D721Med (cell line): Measurements from ENCODE around the gene MIB2.

Experiments used
- DNase-seq: peaks from one replicate; pipeline ENCODE4 v3.0.0; 2011; ENCODE audit warnings: low spot score; ENCODE audit not compliant: insufficient read length
- FAIRE-seq: peaks from 2 replicates; lab custom pipeline; 2011; peaks lifted over from hg19 to GRCh38; lab: Jason Lieb, UNC
- CTCF ChIP-seq: IDR thresholded peaks from 2 replicates; pipeline ENCODE4 v1.5.1; 2012; ENCODE audit warnings: mild to moderate bottlenecking, control low read depth; ENCODE audit not compliant: insufficient read depth; ENCODE audit errors: missing control alignments

MIB2 gene

GRCh38 chr1:1609822-1610485 lies 5.3 kb upstream of the MIB2 start:
- no peak for DNase-seq
- no peak for TF ChIP-seq CTCF
- FAIRE-seq, result no peak

GRCh38 chr1:1610796-1611195 lies 4.5 kb upstream of the MIB2 start:
- no peak for DNase-seq
- no peak for FAIRE-seq
- no peak for TF ChIP-seq CTCF

DNA sequence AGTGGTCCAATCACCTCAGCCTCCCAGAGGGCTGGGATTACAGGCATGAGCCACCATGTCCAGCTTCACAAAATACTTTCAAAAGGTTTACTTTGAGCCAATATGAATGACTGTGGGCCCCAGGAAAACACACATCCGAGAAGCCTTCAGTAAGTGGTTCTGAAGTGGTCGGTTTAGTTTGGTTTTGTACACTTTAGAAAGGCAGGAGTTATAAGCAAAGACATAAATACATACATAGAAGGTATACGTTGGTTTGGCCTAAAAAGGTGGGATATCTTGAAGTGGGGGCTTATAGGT lies 3.2 kb upstream of the MIB2 start:
- FAIRE-seq (no peak), DNase-seq (no peak)
- no peak for TF ChIP-seq CTCF

DNA sequence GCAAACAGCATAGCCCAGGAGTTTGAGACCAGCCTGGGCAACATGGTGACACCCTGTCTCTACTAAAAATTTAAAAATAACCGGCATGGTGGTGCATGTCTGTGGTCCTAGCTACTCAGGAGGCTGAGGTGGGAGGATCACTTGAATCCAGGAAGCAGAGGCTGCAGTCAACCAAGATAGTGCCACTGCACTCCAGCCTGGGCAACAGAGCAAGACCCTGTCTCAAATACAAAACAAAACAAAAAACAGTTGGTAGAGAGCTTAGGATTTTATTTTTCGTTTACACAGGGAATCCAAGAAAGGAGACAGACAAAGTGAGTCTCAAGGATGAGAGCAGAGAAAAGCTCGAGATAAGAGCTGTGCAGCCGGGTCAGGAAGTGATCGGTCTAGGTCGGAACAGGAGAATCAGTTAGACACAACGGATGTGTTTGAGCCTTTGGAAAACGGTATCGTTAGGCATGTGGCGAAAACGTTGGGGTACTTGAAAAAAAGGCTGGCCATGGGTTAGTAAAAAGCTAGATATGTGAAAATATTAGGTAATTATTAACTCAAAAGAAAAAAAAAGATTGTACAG lies 1.7 kb upstream of the MIB2 start:
- FAIRE-seq, result no peak
- no peak for TF ChIP-seq CTCF
- no peak for DNase-seq

DNA sequence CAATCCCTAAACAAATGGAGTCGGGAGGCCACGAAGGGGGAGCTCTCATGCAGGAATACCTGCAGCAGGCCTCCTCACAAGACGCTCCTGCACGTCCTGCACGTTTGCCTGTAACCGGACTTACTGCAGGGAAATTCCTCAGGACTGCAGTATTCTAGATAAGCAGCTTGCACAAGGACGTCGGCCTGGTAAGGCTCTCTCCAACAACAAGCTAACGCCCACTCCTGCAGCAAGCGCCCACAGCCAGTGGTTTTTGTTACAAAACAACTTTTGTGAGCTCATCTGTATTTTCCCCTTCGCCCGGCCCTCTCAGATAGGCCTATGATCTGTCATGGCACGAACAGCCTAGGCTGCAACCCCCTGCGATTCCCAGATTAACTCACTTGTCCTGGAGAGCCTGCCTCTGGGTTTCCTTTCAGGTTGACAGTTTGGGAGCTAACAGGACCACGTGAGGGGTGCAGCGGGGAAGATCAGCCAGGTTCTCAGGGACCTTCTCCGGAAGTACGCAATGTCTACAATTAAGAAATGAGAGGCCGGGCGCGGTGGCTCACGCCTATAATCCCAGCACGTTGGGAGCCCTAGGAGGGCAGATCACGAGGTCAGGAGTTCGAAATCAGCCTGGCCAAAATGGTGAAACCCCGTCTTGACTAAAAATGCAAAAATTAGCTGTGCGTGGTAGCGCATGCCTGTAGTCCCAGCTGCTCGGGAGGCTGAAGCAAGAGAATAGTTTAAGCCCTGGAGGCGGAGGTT lies 921 bp upstream of the MIB2 start:
- DNase-seq, result no peak
- TF ChIP-seq CTCF, result no peak
- FAIRE-seq, result no peak

DNA sequence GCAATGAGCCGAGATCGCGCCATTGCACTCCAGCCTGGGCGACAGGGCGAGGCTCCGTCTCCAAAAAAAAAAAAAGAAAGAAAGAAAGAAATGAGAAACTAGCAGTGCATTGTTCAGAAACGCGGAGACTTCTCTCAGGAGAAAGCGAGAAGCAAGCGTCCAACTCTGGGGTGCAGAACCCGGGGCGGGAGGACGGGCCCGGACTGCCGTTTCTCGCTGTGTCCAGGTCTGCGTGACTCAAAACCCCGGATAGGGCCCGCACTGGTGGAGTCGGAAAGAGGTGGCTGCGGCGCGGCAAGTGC lies 395 bp upstream of the MIB2 start:
- FAIRE-seq (no peak), DNase-seq (no peak)
- TF ChIP-seq CTCF, result no peak
